Limb (tissue), 2 donors: ENCODE data around the gene CBFB.
A peak's percentile ranks its signal among the peaks of the same experiment; 100 is the strongest.

Experiments used
- DNase-seq, 2 donors: peaks; one replicate each; pipeline ENCODE4 v3.0.0-alpha.2; 2016; ENCODE audit errors: extremely low spot score in 2 of 2

The CBFB gene

DNA sequence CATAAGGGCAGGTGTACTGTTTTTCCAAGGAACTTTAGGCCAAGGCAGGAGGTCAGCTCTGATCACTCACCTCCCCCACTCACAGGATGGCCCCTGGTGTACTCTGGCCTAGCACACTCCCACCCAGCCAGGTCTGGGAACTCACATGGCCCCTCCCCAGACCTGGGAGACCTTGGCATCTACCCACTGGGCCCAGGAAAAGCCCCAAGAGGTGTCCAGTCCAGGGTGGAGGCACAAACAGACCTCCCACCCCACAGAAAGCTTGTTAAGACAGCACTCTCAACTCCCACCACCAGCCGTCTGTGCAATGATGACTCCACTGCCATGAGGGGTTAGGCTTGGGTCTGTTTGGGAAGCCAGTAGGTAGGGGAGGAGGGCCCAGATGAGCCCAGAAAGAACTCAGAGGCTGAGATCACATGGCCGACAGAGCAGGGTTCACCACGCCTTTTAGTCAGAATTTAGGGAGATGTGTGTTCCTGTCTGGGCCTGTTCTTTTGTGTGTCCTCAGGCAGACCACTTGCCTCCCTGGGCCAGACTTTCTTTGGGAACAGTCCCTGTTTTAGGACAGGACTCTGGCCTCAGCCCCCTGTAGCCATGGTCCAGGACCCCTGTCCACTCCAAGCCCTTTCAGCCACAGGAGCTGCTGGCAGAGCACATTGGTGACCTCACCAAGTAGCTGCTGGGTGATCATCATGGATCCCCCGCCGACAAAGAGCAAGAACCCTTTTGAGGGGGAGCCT, 12.1 kb upstream of the CBFB start:
- DNase-seq = no peak

DNA sequence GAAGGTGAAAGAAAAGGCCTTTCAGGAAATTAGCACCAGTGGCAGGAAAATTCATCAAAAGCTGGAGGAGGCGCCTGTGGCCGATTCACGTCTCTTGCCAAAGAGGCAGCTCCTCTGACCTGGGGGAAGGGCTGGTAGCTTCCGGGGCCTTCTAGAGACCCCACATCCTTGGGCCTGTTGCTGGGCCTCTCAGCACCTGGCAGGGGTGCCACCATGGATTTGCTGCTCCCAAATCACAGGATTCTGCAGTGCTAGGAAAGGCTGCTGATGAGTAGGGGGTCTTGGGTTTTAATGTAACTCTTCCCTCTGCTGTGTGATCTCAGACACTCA, 11.6 kb upstream of the CBFB start:
- no peak for DNase-seq

DNA sequence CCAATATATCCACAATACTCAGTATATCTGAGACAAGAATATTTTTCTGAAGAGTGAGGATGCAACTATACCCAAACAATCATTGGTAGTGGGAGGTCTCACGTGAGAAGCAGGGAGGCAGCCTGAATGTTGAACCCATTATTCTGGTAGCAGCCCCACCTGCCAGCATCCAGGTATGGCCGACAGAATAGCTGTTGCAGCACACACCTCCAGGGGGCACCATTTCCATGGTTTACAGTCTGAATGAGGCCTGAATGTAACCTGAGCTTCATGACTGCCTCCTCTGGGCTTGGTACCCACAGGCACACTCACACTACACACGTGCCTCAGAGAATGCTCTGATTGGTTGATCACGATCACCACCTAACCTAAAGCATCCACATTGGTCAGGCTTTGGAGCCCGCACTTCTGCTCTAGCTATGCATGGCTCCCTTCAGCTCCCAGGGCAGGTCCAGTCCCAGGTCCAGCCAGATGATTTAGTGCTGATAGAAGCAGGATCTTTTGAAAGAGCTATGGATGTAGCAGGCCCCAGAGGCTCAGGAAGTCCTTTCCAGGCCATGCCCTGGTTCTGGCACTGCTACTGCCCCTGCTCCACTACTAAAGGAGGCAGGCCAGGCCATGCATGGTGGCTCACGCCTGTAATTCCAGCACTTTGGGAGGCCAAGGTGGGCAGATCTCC, 11.0 kb upstream of the CBFB start:
- DNase-seq = peak; percentile 63 to 79

DNA sequence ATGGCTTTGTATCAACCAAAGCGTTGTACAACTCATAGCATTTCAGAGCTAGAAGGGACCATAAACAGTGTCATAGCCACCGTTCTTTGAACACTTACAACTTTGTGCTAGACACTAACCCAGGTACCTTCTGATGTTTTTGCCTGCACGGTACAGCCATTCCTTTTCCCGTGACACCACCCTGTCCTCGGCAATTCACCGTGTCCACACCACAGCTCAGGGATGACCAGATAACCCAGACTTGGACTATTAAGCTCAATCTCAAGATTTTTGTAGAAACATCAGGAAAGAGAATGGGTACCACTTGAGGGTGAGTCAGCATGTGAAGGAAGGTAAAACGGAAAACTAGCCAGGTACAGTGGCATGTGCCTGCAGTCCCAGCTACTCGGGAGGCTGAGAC, 9.8 kb upstream of the CBFB start:
- no peak for DNase-seq

DNA sequence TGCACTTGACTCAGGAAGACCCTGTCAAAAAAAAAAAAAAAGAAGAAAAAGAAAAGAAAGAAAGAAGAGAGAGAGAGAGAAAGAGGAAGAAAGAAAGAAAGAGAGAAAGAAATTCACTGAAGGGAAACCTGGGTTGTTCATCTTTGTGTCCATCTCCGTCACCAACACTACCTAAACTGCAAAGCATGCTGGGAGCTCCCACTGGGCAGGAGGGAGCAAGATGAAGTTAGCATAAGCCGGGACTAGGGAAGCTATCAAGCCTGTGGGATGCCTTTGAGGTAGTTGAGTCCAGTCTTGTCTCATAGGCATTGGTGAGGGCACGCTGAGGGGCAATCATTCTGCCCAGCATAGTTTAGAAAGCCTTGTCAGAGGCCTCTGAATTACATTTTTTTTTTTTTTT, 7.6 kb upstream of the CBFB start:
- no peak for DNase-seq

DNA sequence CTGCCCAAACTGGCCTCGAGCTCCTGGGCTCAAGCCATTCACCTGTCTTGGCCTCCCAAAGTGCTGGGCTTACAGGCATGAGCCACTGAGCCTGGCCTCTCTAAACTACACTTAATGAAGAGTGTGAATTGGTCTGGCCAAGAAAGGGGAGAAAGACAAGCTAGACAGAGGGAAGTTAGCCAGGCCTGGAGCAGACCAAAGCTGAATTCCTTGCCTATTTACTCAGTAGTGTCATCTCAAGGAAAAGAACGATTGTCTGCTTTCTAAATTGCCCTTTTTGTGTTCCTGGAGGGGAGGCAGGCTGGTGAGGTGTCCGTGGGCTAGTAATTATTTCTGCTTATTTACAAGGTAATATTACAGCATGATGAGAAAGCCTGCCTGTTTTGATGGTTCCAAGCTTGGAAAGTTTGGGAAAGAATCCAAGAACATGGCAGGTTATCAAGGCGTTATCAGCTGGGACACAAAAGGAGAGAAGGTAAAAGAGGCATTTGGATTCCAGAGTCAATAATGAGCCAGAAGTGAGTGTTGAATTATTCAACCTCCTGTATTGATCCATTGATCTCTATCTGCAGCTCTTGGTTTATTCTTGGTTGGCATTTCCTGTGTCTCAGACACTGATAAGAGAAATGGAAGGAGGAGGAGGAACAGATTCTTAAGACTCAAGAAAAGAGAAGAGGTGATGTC, 6.3 kb upstream of the CBFB start:
- no peak for DNase-seq

DNA sequence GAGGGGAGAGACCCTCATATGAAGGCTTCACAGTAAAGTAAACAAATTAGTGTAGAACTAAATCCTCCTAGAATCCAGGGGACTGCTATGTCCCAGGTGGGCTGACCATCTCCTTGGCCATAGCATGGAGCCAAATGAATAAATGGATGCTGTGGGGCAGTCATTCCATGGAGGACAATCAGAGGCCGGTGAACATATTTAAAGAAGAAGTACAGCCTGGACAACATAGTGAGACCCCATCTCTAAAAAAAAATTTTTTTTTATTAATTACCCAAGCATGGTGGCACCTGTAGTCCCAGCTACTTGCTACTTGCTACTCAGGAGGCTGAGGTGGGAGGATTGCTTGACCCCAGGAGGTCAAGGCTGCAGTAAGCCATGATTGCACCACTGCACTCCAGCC, 5.3 kb upstream of the CBFB start:
- DNase-seq = no peak

DNA sequence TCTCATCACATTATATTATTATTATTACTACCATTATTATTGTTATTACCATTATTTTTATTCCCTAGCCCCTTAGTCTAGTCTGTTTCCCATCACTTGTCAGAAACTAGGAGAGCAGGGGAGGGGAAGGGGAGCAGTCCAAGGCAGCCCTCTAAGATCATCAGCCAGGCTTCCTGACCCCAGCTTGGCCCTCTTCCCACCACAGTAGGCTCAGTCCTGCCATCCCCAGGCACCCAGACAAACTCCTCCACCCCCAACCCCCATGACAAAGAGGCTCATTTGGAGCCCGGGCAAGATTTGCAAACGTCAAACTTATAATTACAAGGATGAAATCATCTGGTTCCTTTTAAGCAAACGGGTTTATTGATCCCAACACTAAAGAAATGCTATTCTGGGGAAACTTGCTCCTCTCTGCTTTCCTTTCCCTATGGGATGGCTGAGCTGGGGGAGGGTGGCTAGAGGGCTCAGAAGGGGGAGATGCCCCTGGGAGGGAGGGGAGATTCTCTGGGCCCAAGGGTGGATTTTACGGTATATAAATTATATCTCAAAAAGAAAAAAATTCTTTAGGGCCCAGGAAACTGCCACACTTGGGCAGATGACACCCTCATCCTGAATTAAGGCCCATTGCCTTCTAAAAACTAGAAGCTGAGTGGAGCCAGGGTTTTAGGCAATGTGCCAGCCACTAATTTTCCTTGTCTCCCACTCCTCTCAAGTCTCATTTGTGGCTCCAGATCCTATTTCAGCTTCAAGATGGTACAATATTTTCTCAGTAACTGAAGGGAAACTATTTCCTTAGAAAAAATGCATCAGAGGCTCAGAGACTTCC, 4.4 kb upstream of the CBFB start:
- no peak for DNase-seq

DNA sequence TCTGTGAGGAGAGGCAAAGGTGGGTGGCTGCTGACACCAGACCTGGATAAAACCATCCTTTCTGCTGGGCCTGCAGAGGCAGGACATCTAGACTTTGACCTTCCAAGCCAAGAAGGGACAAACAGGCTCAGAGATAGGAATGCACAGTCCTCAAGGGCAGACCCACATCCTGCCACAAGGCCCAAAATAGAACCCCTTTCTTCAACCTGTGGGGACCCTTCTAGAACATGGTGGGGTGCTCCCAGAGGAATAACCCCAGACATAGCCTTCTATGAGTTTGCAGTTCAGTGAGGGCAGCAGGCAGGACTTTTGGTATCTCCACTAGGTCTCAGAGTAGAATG, 3.8 kb upstream of the CBFB start:
- no peak for DNase-seq

DNA sequence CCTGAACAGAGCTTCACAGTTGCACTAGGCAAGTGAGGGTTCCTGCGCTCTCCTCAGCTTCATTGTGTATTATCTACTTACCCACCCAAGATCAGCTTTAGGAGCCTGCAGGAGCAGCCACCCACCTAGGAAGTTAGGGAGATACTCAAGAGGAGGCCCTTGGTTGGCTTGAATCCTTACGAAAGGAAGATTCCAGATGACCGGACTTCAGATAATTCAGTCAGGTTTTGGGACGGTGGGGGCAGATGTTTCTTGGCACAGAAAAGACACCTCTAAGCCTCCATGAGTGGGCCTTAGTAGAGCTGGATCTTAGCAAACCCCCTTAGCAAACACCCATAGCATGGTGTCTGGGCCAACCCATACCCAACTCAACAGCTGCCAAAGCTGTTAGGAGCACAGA, 2.4 kb upstream of the CBFB start:
- no peak for DNase-seq

DNA sequence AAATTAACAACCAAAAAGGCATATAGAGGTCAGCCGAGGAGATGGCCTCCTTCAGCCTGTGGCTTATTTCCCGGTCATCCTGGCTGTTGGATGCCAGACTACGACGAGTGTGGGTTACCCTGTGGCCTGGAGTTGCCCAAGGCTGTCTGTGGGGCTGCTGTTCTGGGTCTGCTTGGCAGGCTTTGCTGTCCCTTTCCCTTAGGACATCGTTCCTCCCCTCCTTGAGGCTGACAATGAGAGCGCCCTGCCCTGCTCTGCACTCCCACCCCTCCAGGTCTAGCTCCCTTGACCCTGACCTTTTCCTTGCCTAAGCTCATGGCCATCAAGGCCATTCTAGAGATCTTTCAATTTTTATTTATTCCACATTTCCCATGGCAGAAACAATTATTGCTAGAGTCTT, 1.9 kb upstream of the CBFB start:
- DNase-seq = no peak

DNA sequence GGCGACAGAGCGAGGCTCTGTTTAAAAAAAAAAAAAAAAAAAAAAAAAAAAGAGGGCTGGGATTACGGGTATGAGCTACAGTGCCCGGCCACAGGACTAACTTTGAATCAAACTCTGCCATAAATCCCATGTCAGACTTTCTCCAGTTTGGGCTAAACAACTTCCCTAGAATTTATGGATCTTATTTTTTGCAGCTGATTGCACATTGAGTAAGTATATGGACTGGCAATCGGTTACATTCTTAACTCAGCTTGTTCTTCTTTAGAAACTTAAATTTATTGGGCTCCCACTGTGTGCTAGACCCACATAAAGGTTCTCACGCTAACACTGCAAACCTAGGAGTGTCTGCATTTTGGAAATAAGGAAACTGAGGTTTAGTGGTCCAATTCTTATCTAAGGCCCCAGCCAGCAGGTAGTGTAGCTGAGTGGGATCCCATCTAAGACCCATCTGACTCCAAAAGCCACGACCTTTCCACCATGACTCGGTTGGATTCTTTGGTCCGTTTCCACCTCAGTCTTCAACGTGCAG, 718 bp upstream of the CBFB start:
- no peak for DNase-seq

DNA sequence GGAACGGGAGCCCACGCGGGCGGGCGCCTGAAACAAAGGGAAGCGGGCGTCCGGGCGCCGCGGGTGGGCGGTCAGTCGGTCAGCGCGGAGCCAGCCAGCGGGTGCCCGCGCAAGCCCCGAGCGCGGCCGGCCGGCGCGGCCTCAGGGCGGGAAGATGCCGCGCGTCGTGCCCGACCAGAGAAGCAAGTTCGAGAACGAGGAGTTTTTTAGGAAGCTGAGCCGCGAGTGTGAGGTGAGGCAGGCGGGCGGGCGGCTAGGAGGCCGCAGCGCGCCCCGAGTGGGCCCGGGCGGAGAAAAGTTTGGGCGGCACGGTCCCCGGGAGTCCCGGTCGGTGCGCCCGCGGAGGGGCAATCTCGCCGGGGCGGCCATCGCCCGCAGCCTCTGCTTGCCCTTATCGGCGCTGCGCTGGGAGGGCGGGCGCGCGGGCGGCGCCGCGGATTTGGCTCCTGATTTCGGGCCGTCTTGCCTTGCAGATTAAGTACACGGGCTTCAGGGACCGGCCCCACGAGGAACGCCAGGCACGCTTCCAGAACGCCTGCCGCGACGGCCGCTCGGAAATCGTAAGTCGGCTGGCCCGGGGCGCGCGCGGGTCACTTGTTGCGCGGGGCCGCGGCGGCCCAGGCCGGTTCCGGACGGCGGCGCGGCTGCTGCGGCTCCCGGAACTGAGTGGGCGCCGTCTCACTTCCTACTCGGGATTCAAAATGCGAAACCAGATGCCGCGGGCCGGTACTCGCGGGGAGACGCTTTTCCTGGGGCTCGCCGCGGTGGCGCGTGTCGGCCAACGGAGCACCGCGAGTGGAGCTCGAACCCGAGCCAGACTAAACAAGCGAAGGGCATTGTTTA, 526 bp downstream of the CBFB start:
- peak; percentile 41 to 74 for DNase-seq

DNA sequence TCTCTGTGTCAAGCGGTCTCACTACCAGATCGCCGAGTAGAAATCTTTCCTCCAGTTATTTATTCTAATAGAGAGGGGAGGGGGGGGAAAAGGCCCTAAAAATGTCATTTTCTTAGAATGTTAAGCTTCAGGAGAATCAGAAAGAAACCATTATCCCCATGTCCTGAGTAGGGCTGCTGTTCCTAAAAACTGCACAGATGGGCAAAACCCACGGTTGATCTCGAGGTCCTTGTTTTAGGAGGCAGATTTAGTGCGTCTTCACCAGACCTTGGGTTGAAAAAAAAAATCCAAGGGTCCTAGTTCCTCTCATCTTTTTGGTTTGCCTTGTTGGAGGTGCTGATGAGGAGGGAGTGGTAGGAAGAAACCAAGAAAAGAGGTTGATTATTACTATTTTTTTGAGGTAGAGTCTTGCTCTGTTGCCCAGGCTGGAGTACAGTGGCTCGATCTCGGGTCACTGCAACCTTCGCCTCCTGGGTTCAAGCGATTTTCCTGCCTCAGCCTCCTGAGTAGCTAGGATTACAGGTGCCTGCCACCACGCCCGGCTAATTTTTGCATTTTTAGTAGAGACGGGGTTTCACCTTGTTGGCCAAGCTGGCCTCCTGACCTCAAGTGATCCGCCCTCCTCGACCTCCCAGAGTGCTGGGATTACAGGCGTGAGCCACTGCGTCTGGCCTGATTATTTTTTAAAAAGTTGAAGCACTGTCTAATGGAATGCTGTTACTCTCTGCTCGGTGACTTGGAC, 1.4 kb downstream of the CBFB start:
- no peak for DNase-seq

DNA sequence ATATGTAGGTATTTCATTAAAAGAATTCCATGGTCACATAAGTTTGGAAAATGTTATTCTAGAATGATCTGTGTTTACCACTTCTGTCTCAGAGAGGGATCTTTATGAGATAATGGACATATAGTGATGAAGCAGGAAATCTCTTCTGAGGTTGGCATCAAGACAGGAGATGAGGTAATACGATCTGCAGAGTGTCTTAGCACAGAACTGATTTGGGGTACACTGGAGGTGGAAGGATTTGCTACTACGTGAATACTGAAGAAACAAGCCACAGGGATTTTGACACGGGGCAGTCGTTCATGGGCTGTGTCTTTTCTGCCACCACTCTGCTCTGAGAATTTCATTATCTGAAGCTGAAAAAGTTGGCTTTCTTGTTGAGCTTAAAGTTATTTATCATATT, 5.5 kb downstream of the CBFB start:
- no peak for DNase-seq

DNA sequence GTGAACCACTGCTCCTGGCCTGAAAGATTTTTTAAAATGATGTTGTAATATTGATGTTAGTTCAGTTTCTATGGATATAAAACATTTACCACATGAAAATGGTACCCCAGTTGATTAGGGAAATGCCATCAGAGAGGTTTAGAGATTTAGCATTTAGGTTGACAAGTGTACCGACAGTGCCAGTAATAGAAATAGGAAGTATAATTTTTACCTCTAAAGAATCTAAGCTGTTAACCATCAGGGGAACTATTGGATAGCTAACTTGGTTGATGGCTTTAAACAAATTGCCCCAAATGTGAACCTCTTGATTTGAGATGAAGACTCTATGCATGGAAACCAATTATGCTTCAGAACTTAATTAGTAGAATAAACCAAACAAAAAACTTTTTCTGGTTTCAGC, 6.4 kb downstream of the CBFB start:
- DNase-seq = no peak

DNA sequence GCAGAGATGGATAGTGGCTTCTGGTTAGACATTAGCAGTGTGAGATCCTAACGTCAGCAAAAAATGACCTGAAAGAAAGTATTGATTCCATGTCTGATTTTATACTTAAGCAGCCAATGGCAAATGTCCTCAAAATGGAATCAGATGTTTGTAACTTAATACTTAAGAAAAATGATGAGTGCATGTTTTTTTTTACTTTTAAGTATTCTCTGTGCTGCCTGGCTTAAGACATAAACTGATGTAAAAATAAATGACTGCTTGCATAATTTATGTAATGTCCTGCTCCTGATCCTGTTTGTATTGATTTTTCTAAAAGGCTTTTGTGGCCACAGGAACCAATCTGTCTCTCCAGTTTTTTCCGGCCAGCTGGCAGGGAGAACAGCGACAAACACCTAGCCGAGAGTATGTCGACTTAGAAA, 7.4 kb downstream of the CBFB start:
- no peak for DNase-seq

DNA sequence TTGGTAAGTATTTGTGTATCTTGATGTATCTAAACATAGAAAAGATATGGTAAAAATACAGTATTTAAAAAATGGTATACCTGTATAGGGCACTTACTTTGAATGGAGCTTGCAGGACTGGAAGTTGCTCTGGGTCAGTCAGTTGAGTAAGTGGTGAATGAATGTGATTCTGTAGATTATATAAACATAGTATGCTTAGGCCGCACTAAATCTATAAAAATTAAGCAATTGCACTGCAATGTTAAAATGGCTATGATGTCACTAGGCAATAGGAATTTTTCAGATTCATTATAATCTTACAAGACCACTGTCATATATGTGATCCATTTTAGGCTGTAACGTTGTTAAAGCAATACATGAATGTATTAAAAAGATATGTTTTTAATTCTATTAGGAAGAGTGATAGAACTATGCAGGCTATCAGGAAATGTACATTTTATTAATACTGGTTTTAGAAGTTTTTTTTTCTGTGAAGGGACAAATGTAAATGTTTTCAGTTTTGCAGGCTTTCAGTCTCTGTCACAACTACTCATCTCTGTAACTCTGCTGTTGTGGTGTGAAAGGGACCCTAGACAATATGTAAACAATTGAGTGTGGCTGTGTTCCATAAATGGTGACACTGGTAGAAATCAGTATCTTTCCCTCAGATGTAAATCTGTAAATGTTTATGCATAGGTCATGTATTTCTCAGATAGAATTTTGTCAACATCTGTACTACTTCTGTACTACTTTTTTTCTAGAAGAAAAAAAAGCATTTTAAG, 10.5 kb downstream of the CBFB start:
- DNase-seq = no peak

DNA sequence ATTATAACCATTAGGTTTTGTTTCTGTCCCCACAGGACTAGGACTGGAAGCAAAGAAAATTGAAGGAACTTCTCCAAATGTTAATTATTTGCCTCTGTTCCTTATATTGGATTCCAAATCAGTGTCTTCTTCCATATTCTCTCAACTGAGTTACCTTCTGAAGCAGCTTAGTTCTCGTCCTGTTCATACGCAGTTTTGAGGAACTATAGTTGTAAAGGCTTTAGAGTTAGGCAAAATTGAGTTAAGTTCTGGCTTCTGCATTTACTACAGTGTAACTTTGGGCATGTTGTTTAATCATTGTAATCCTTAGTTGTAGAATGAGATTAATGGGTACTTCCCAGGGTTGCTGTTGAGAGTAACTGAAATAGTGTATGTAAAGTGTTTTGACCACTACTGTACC, 11.2 kb downstream of the CBFB start:
- no peak for DNase-seq

DNA sequence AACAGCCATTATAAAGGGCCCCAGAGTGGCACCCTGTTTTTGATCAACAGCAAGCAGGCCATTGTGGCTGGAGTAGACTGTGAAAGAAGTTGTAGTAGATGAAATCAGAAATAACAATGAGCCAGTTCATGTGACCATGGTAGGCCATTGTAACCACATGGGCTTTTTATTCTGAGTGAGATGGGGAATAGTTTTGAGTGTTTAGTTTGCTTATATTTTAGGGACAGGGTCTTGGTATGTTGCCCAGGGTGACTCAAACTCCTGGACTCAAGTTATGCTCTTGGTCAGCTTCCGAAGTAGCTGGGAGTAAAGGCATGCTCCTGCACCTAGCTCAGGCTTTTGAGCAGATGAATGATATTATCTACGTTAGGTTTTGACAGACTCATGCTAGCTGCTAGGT, 12.0 kb downstream of the CBFB start:
- DNase-seq = no peak
